Stimulated activated CD8-positive, alpha-beta memory T cell treated with anti-CD3 and anti-CD28 coated beads, Interleukin-4, amount 100 ng/mL, for 48 hours (primary cell): ENCODE results near the gene KCNG2.
A peak's percentile ranks its signal among the peaks of the same experiment; 100 is the strongest.

ENCODE experiments used
- DNase-seq: peaks from one replicate; pipeline ENCODE4 v3.0.0-alpha.2; 2020

The KCNG2 gene

DNA sequence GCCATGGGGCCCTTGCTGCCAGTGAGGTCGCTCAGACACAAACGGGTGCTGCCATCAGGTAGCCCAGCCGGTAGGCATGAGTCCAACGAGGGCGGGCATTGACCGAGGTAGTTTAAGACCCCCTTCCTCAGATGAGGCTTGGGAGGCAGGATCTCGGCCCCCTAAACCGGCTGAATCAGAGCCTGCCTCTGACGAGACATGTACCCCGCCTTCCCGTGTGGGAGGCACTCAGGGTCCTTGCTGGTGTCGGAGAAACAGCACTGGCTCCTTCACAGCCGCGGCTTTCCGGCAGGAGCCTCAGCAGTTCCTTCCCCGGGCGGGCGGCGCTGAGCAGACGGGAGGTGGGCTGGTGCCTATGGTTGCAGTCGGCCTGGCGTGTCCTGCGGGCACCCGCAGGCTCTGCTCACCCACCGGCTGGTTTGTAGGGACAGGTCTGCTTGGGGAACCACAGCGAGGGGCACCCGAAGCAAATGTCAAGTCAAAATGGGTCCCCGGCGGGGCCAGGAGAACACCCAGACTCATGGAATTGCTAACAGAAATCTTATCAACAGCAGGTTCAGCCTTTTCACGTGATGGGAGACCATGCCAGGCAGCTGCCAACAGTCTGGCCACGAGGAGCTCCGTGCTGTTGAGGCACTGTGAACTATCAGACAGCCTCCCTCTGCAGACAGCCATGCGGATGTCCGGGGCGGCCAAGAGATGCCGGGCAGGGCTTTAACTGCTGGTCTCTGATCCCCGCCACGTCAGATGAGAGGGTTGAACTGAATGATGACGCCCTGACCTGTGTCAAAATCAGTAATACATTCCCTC is 2.8 kb downstream of the KCNG2 start:
- no peak for DNase-seq

DNA sequence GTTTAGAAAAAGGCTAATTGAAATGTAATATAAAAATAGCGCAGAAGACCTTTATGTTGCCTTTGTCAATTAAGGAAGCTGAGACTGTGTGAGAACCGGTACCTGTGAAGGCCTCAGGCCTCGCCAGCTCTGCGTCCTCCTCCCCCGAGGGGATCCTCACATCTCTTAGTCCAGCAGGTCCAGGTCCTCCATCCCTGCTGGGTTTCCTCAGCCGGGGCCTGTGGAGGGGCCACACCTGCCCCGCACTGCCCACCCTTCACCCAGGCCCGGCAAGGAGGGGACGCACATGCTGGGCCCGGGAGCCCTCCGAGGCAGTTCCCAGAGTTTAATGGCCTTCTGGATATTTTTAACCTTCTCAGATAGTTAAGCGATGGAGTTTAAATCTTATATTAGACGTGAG is 3.5 kb downstream of the KCNG2 start:
- no peak for DNase-seq

DNA sequence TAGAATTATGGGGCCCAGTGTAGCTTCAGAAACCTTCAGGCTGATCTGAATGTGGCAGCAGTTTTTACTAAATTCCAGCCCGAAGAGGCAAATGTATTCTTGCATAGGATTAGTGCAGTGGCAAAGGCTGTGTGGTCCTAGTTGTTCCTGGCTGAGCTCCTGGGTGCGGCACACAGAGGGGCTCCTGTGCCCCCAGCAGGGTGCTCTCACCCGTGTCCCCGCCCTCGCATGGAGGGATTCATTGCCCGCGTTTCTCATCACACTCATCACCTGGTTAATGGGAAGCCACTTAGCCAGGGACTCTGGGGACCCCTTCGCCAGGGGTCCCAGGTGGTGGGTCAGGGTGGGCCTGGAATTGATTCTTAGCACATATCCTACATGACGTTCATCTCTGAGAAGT is 3.9 kb downstream of the KCNG2 start:
- no peak for DNase-seq

DNA sequence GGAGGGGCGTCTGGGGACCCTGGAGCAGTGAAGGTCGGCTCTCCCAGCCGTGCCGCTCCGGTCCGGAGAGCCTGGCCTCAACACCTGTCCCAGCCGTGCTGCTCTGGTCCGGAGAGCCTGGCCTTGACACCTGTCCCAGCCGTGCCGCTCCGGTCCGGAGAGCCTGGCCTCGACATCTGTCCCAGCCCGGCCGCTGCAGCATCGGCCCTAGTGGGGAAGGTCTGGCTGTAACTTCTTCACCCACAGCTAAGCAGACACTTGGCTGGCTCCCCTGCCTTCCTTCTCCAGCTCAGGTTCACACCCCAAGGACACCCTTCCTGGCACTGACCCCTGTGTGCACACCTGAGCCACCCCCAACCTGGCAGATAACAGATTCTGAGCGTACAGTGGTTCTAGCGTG is 4.6 kb downstream of the KCNG2 start:
- no peak for DNase-seq

DNA sequence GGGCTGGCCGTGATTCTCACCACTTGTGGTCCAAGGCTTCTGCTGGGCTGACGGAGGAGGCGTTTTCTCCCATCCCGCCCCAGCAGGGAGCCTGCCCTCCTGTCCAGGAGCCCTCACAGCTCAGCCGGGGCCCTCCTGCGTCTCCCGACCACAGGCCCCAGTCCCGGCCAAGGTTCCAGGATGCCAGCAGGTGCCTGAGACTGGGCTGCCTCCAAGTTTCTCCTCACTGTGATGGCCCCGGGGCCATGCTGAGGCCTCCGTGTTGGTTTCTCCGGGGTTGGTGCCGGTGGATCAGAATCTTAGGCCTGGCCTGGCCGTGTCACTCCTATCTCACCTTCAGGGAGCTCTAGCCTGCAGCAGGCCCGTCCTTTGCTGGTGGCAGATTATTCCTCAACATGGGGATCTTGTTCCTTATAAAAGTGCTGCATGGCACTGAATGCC is 5.9 kb downstream of the KCNG2 start:
- DNase-seq = no peak

DNA sequence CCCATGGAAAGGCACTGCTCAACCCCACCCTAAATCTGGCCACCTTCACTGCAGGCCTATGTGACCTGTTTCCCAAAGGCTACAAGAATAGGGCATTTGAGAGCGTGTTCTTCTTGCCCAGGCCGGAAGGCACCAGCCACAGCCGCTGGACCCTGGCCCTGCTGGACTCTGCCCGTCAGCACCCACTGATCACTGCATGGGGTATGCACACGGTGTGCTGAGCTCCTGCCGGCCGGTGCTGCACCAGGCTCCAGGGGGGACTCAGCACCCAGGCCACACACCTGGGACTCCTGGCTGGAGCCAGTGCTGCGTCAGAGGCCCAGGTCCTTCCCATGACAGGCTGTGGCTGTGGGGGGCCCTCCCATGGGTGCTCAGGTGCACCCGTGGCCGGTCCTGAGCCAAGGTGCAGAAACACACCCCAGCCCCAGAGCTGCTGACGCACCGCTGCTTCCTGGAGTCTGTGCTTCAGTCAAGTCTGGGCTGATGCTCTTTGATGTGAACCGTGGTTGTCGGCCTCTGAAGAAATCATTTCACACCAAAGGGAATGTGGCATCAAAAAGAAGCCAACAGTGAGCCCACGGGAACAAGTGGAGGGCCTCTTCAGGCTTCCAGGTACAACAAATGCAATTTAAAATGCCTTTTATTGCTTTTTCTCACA is 6.5 kb downstream of the KCNG2 start:
- no peak for DNase-seq

DNA sequence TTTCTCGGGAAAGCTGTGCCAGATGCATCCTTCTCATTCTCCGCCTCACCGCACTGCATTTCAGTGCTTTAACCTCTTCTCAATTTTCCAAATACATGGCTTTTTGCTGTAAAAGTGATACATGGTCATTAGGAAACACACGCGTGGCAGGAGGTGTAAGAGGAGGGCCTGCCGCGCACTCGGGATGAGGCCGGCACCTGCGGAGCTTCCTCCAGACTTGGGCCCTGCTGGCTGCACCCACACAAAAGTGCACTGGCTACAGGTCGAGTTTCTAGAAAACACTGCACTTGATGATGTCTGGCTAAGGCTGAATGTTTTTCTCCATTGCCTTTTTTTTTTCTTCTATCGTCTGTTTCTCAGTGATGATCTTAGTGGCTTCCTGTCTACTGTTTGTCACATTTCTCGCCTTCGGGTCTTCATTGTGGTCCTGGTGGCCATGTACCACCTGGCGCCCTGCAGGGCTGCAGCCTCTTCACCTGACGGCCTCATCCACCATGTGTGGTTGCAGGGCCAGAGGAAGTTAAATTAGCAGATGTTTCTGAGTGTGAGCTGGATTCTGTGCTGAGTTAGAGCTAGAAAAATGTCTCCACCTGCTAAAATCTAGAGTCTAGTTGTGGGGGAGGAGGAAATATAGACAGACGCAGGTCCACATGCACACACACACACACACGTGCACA is 7.6 kb downstream of the KCNG2 start:
- no peak for DNase-seq

DNA sequence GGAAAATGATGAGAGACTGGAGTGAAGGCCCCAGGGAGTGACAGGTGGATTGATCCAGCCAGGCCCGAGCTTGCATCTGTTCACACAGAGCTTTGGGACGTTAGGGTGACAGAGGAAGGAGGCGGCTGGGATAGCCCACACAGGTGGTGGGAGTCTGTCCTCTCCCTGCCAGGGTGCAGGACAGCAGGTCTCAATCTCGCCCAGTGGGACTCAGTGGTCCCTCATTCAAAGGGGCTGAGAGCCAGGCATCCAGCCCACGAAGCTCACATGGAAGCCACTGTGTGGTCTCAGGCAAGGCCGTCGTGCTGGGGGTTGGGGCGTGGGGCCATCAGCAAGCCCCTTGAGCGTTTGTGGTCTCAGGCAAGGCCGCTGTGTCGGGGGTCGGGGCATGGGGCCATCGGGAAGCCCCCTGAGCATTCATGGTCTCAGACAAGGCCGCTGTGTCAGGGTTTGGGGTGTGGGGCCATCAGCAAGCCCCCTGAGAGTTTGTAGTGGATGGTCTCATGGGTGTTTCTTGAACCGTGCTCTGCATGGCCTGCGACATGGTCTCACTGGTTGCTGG is 8.3 kb downstream of the KCNG2 start:
- DNase-seq = no peak

DNA sequence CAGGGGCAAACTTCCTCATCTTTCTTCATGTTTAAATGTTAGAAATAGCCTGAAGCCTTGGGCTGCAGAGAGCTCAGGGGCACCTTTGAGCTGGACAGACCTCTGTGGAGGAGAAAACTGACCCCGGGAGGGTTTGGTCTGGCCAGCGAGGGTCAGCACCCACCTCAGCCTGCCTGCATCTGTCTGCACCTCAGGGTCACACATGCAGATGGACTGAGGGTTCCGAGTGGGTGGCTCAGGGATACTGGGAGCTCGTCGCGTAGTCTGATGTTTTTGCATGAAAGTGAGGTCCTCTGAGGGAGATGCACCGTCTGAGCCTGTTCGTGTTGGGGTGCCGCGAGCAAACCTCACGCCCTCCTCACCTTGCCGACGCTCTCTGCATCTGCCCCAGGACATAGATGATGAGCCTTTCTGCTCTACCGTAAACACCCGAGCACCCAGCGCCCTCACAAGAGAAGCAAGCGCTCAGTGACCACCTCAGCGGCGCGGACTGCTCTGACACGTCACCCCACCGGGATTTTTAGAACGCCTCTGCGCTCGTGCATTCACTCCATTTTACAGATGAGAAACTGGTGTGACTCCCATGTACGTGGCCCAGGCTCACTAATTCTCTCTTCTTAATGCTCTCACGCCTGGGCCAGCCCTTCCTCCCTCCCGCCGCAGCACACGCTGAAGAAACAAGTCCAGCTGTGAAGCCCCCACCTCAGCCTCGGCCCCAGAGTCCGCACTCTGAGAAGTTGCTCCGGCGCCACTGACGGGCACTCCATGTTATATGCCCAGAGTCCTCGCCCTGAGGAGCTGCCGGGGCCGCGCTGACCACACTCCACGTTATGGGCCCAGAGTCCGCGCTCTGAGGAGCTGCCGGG is 9.5 kb downstream of the KCNG2 start:
- DNase-seq = peak; percentile 19

DNA sequence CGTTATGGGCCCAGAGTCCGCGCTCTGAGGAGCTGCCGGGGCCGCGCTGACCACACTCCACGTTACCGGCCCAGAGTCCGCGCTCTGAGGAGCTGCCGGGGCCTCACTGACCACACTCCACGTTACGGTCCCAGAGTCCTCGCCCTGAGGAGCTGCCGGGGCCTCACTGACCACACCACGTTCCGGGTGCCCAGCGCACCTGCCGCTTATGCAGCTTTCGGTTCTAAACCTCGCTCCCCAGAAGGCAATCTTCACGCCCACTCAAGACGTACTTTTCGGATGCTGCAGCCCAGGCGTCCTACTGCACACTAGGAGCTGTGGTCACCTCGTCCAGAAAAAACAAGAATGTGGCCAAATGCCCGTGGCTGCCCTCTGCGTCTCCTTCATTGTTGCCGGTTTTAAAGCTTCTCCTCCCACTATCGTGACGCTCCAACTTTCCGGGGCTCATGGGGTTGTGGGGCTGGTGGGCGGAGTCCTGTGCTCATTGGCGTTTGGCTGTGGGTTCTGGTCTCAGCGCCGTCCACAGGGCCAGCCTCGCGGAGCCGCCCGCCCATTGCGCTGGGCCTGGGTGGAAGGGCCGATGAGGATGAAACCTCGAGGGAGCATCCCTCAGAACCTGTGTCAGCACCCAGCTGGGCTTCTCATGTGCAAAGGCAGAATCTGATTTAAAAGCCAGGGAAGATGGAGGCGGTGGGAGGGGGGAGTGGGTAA is 11.9 kb downstream of the KCNG2 start:
- DNase-seq = no peak

DNA sequence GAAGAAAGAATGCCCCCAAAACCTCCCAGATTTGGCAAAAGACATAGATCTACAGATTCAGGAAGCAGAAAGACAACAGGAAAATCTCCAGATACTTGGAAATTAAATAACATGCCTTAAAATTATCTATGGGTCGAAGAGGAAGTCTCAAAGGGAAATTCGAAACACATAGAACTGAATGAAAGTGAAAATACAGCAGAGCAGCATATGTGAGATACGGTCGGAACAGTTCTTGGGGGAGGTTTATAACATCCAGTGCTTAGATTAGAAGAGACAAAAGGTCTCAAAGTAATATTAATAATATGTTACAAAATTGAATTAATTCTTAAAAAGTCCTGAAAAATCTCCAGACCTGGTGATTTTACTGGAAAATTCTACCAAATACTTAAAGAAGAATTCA is 14.3 kb downstream of the KCNG2 start:
- no peak for DNase-seq

DNA sequence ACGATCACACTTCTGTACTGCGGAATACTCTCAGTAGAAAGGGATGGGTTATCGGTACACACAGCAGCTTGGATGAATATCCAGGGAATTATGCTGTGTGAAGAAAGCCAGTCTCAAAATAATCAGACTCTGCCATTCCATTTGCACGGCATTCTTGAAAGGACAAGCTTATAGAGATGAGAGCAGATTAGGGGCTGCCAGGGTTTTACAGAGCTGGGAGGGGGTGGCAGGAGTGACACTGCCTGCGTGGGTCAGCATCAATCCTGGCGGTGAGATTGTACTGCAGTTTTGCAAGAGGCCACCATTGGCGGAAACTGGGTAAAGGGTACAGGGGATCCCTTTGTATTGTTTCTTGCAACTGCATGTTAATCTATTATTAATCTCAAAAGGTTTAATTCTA is 16.6 kb downstream of the KCNG2 start:
- no peak for DNase-seq

DNA sequence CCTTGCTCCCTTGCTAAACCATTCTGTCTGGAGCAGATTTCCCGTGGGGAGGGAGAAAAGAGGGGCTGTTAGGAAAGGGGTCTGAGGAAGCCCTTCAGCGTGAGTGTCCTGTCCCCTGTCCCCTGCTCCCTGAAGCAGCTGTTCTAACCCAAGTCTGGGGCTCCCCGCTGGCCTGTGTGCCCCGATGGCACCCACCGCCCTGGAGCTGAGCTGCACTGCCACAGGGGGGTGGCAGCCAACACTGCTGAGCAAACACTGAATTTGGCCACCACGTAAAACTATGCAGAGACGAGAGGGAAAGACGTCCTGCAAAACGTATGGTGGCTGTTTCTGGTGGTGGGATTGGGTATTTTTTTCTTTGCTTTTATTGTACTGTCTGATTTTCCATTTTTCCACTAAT is 17.9 kb downstream of the KCNG2 start:
- no peak for DNase-seq

DNA sequence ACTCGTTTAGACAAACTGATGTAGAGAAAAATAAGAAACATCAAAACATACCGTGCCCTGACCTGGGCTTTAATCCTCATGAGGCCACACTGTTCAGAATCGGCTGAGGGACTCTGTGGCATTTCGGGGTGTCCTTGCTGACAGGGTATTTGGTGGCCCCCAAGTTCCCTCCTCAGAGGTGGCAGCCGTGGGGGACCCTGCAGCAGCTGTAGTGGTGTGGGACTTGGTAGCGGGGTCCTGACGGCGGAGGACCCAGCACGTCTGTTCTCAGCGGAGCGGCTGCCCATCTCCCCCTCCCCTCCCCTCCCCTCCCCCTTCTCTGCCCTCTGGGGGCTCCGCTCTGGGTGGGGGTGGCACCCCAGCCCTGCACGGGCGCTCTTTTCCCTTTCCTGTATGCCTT is 18.4 kb downstream of the KCNG2 start:
- DNase-seq = no peak

DNA sequence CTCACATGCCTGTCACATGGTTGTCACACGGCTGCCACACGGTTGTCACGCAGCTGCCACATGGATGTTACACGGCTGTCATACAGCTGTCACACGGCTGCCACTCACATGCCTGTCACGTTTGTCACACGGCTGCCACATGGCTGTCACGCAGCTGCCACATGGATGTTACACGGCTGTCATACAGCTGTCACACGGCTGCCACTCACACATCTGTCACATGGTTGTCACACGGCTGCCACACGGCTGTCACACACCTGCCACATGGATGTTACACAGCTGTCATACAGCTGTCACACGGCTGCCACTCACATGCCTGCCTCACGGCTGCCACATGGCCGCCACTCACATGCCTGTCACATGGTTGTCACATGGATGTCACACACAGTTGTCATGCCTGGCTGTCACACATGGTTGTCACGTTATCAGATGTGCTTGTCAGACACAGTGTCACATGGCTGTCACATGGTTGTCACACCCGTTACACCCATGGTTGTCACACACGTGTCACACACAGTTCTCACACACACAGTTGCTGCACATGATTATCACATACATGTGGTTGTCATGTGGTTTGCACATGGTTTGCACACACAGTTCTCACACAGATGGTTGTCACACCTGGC is 19.4 kb downstream of the KCNG2 start:
- no peak for DNase-seq

DNA sequence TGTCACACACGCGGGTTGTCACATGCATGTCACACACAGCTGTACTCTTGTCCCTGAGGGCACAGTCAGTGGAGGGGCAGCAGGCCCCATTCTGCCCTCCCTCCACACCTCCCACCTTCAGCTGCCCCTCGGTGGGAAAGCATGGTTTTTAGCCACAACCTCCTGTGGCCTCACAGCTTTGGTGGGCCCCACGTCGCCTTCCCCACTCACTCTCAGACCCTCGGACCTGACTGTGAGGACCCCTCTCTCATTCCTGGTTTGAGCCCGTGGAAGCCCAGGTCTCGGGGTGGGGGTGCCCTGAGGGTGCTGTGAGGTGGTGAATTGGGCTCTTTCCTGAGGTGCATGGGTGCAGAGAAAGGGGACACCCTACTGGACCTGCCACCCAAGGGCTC is 19.9 kb downstream of the KCNG2 start:
- no peak for DNase-seq

DNA sequence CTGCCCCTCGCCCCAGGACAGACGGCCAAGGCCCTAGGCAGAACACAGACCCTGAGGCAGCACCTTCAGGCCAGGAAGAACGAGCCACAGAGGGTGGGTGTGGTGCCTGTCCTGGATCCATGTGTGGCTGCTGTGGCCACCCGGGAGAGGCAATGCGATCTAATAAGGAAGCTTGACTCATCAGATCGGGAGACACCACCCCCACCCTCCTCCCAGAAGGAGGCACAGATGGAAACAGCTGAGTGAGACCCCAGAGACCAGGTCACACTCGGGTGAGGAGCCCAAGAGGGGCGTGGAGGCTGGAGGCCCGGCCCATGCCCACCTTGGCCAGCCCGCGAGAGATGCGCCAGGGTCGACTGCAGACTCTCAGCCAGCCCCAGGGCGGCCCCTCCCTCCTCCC is 20.3 kb downstream of the KCNG2 start:
- no peak for DNase-seq

DNA sequence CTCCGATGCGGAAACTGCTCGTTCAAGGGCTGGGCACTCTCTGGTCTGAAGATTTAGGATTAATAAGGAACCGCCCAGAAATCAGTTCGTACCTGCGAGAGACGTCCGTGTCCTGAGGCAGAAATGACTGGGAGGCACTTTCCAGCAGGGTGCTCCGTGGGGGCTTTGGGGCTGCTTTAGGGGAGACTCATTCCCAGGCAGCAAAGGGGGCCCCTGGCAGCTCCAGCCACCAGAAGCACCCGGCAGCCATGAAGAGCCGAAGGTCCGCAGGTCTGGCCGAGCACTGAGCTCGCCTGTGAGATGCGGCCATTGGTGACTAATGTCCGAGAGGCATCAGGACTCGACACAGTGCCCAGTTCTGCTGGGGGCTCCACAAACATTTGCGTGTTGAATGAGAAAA is 20.9 kb downstream of the KCNG2 start:
- no peak for DNase-seq

DNA sequence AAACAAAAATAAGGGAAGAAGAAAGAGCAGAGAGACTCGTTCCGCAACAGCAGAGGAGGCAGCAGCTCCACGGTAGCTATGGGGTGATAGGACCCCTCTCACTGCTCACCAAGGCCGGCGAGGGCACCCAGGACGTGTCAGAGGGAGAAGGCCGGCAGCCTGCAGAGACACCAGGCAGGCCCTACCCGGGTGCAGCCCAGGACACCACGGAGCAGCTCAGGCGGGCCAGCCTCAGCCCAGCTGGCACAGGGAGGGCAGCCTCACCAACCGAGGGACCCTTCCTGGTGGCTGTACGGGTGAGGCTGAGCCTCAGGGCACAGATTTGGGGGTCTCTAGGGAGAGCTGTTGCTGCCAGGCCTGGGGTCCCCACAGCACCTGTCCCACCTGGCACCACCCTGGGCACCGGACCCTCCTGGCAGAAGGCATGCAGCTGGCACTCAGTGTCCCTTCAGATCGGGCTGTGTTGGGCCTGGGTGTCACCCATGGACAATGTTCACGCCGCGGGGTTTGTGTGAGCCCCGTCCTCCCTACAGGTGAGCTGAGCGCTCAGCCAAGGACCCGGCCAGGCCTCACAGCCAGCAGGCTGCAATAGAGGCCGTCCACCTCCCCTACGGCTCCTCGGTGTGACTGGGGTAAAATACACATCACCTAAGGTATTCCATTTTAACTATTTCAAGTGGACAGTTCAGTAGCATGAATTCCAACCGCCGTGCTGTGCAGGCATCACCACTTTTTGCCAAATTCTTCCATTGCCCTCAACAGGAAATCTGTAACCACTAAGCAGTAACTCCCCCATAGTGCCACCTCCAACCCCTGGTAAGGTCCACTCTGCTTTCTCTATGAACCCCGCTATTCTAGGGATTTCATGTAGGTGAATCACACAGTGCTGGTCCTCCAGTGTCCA is 21.6 kb downstream of the KCNG2 start:
- no peak for DNase-seq

DNA sequence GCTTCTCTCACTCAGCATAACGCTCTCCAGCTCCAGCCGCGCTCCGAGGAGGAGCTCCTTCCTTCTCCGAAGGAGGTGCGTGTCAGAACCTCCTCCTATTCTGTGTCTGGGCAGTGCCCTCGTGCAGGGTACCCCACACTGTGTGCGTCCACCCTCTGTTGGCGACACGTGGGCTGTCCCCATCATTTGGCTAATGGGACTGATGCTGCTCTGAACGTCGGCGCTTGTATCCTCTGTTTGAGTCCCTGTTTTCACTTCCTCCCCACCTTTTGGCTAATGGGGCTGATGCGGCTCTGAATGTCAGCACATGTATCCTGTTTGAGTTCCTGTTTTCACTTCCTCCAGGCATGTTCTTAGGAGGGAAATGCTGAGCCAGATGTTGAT is 22.2 kb downstream of the KCNG2 start:
- no peak for DNase-seq

DNA sequence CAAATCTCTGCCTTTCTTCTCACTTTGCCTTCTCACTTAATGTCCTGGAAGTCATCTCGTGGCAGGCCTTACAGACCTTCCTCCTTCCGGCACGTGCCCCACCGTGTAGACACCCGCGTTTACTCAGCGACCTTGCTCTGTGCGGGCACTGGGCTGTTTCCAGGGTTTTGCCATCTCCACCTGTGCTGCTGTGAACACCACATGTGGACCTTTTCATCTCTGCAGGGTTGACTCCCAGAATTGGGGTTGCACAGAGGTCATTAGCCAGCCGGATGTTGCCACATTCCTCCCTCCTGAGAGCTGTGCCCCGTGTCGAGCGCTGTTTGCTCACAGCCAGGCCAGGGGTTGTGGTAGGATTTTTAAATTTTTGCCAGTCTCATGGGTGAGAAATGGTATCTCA is 25.4 kb downstream of the KCNG2 start:
- DNase-seq = no peak
